ENCODE results near the gene THSD7A. TPM values are rescaled to one million over a fixed set of nuclear protein-coding genes. Genes with fewer than 3 reads are reported as not detected.

The THSD7A gene
- total RNA-seq, 4 donors from 2014 or later = 3.9 to 12.3 (median 5.9) TPM

GRCh38 chr7:11746591-11746990 lies 85.4 kb downstream of the THSD7A start:
- DNase-seq (ENCODE audit: low spot score) = no peak
- TF ChIP-seq, protein P1, sequence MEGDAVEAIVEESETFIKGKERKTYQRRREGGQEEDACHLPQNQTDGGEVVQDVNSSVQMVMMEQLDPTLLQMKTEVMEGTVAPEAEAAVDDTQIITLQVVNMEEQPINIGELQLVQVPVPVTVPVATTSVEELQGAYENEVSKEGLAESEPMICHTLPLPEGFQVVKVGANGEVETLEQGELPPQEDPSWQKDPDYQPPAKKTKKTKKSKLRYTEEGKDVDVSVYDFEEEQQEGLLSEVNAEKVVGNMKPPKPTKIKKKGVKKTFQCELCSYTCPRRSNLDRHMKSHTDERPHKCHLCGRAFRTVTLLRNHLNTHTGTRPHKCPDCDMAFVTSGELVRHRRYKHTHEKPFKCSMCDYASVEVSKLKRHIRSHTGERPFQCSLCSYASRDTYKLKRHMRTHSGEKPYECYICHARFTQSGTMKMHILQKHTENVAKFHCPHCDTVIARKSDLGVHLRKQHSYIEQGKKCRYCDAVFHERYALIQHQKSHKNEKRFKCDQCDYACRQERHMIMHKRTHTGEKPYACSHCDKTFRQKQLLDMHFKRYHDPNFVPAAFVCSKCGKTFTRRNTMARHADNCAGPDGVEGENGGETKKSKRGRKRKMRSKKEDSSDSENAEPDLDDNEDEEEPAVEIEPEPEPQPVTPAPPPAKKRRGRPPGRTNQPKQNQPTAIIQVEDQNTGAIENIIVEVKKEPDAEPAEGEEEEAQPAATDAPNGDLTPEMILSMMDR (IDR thresholded peaks at IDR 0.05) = no peak
- no peak for ATAC-seq (ENCODE audit: low FRiP score)

GRCh38 chr7:11743548-11743947 lies 88.5 kb downstream of the THSD7A start:
- no peak for ATAC-seq (ENCODE audit: low FRiP score)
- no peak for DNase-seq (ENCODE audit: low spot score)
- TF ChIP-seq, protein P1 (IDR thresholded peaks at IDR 0.05) = no peak

DNA sequence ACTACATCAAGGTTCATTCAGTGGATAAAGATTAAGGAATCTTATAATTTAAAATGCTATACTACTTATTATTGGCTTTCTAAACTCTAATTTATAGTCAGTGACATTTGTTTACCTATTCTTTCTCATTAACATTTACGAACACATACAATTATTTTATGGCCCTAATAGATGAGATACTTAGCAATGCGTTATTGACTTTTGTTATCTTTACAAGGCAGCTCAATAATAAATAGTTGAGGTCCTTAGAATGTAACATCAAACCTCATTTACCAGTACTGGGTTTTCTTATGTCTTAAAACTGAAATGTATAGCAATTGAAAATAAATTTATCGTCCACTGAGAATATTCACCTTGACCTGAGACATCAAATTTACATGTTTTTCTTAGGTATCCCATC lies 89.0 kb downstream of the THSD7A start:
- ATAC-seq (ENCODE audit: low FRiP score) (no peak), DNase-seq (ENCODE audit: low spot score) (no peak)
- TF ChIP-seq, protein P1 (IDR thresholded peaks at IDR 0.05) = no peak

DNA sequence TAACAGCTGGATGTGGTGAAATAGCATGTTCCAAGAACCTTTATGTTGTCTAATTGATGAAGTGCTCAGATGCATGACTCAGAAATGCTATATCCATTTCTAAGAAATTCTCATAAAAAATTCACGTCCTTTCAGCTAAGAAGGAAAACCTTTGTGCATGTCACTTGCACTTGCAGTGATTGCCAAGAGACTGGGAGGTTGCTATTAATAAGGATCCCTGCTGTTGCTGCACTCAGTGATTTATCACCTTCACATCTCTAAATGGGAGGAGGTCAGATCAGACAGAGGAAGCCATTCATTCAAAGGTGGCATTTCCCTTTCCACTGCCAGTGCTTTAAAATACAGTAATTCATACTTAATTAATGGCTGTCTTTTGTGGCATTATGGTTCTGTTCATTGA lies 89.5 kb downstream of the THSD7A start:
- DNase-seq (ENCODE audit: low spot score) (no peak), ATAC-seq (ENCODE audit: low FRiP score) (no peak)
- TF ChIP-seq, protein P1 (IDR thresholded peaks at IDR 0.05) = no peak

DNA sequence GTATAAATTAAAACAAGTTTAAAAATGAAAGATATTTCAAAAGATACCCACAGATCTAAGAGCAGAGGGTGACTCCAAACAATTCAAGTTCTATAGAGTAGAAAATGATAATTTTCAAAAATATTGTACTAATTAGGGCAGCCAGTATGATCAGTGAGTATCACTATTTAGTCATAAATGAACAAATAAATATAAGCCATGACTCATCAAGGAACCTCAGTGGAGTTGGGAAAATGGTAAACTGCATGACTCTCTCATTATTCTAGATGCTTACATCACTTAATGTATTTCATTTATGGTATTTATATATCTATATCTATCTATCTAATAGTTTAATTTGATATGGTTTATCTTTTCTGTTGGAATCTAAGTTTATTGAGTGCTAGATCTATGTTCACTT lies 94.3 kb downstream of the THSD7A start:
- ATAC-seq (ENCODE audit: low FRiP score) = no peak
- TF ChIP-seq, protein P1 (IDR thresholded peaks at IDR 0.05) = no peak
- no peak for DNase-seq (ENCODE audit: low spot score)

GRCh38 chr7:11732207-11732606 lies 99.8 kb downstream of the THSD7A start:
- DNase-seq (ENCODE audit: low spot score) (no peak), ATAC-seq (ENCODE audit: low FRiP score) (no peak)
- TF ChIP-seq, protein P1 (IDR thresholded peaks at IDR 0.05) = no peak

DNA sequence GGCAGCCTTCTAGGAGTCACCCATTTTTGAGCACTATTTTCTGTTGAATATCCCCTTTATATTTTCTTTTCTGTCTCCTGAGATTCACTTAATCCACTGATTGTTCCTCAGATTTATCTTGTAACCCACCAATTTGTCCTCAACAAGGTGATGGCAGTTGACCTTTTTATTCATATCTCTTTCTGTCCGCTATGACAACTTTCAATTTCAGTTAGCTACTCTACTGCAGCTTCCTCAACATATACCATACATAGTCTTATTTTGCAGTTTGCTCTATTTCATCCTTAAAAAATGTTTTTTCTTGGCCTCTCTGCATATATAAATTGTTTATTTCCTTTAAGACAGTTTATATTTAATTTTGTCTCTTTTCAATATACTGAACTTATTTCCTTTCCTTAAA lies 101.3 kb downstream of the THSD7A start:
- TF ChIP-seq, protein P1 (IDR thresholded peaks at IDR 0.05) = no peak
- ATAC-seq (ENCODE audit: low FRiP score) (no peak), DNase-seq (ENCODE audit: low spot score) (no peak)
